Astrocyte (in vitro differentiated cells and primary cell): ENCODE data around the gene KCNJ12.

Experiments used
- EZH2 ChIP-seq: IDR thresholded peaks from 2 replicates; pipeline ENCODE4 v1.6.1; 2012; ENCODE audit warnings: mild to moderate bottlenecking, low read length, inconsistent platforms; ENCODE audit not compliant: insufficient read depth
- TF ChIP-seq, protein P1 (sequence below): IDR thresholded peaks from 2 replicates; pipeline ENCODE4 v1.5.1; 2011; ENCODE audit warnings: low read depth, mild to moderate bottlenecking, inconsistent platforms, low read length, moderate library complexity; ENCODE audit not compliant: insufficient read depth

DNA sequence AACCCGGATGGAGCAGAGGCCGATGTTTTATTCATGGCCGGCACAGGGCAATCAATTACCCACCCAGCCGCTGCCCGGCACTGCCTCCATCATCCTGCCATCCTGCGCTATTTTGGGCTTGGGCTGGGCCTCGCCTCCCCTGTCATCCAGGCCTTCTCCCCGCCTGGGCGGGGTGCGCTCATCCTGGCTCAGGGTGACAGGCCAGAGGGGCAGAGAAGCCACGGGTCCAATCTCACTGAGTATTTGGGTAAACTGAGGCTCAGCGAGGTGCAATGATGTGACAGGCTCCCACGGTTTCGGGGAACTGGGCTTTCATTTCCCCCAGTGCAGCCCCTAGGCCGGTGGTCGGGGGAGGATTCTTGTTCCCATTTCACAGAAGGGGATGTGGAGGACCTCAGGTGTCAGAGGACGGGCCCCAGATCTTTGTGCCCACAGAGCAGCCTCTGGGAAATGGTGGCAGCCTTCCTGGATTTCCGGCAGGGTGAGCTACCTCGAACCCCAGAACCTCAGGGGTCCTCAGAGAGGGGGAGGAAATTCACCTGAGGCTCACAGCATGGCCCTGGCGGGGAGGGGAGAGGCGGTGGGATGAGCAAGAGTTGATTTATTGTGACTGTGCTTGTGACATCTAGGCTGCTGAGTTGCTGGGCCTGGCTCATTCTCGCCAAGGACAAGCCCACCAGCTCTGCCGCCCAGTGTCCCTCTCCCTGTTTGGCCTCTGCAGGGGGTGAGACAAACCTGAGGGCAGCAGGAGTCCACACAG is 23.8 kb upstream of the KCNJ12 start:
- TF ChIP-seq, protein P1, sequence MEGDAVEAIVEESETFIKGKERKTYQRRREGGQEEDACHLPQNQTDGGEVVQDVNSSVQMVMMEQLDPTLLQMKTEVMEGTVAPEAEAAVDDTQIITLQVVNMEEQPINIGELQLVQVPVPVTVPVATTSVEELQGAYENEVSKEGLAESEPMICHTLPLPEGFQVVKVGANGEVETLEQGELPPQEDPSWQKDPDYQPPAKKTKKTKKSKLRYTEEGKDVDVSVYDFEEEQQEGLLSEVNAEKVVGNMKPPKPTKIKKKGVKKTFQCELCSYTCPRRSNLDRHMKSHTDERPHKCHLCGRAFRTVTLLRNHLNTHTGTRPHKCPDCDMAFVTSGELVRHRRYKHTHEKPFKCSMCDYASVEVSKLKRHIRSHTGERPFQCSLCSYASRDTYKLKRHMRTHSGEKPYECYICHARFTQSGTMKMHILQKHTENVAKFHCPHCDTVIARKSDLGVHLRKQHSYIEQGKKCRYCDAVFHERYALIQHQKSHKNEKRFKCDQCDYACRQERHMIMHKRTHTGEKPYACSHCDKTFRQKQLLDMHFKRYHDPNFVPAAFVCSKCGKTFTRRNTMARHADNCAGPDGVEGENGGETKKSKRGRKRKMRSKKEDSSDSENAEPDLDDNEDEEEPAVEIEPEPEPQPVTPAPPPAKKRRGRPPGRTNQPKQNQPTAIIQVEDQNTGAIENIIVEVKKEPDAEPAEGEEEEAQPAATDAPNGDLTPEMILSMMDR = no peak
- TF ChIP-seq EZH2 = no peak
